Activated B cell treated with CpG ODN at 0.5 μM for 24 hours (primary cell): ENCODE data around the gene PTGFR. TPM values are rescaled to one million over a fixed set of nuclear protein-coding genes. Genes with fewer than 3 reads are reported as not detected.

Experiments used
- ATAC-seq: fragments of 200-7000 bp; cut with Tn5 transposase; one replicate; pipeline ENCODE4 v1.10.0; 2021; ENCODE audit warnings: low read depth, mild to moderate bottlenecking, moderate library complexity
- CTCF ChIA-PET: fragments of 350-600 bp; sonication (Branson Sonifier 250); formaldehyde crosslinking; loops from one replicate; lab custom pipeline; 2021; ENCODE audit warnings: antibody characterized with exemption; lab: Charles Lee
- POLR2A ChIA-PET: fragments of 350-600 bp; sonication (Branson Sonifier 250); formaldehyde crosslinking; loops from one replicate; lab custom pipeline; 2021; ENCODE audit warnings: antibody characterized with exemption; lab: Charles Lee
- DNase-seq: peaks from one replicate; pipeline ENCODE4 v3.0.0; 2022
- H3K27ac Mint-ChIP-seq: one replicate; pipeline ENCODE4 v1.8.0; 2020; ENCODE audit warnings: mixed read lengths
- H3K27me3 Mint-ChIP-seq: one replicate; pipeline ENCODE4 v1.8.0; 2021; ENCODE audit warnings: mixed read lengths
- H3K36me3 Mint-ChIP-seq: one replicate; pipeline ENCODE4 v1.8.0; 2021; ENCODE audit warnings: low read depth, mixed read lengths
- H3K4me1 Mint-ChIP-seq: one replicate; pipeline ENCODE4 v1.8.0; 2021; ENCODE audit warnings: mixed read lengths
- H3K4me3 Mint-ChIP-seq: one replicate; pipeline ENCODE4 v1.8.0; 2020; ENCODE audit warnings: mild to moderate bottlenecking, mixed read lengths
- H3K9me3 Mint-ChIP-seq: one replicate; pipeline ENCODE4 v1.8.0; 2020; ENCODE audit warnings: mixed read lengths
- CTCF ChIP-seq: fragments of 200-600 bp; IDR thresholded peaks from one replicate; pipeline ENCODE4 v1.8.0; 2022; ENCODE audit warnings: antibody characterized with exemption, mild to moderate bottlenecking
- intact Hi-C: fragments of 100-400 bp; cut with micrococcal nuclease; formaldehyde crosslinking; loops from one replicate; pipeline ENCODE4 v1.15.1; 2024
- total RNA-seq: library from RNA; stranded (reverse); gene quantifications from 2 replicates; pipeline ENCODE4 v1.2.3, GENCODE V29; 2022

Gene PTGFR
- total RNA-seq, 1 donor from 2014 or later, result not detected

- Mint-ChIP-seq H3K27me3 (no peaks in the 10 kb centered on the region), H3K4me3 (no peak overlapping the region), H3K4me1 (no peaks in the 10 kb centered on the region), H3K36me3 (no peaks in the 10 kb centered on the region), H3K27ac (no peak overlapping the region), H3K9me3 (no peaks in the 10 kb centered on the region)
- CTCF ChIA-PET, result no interaction called here
- TF ChIP-seq CTCF, result no peak
- POLR2A ChIA-PET, result no interaction called here
- ATAC-seq, result no peak
- intact Hi-C loops, result no loop called here
- no peak for DNase-seq
These were observed 22.3 kb upstream of the PTGFR start for GRCh38 chr1:78468521-78468920.

- POLR2A ChIA-PET, result no interaction called here
- H3K27ac Mint-ChIP-seq, result no peak overlapping the region
- CTCF ChIA-PET, result no interaction called here
- TF ChIP-seq CTCF, result no peak
- H3K36me3 Mint-ChIP-seq, result no peaks in the 10 kb centered on the region
- H3K4me3 Mint-ChIP-seq, result no peak overlapping the region
- no peaks in the 10 kb centered on the region for H3K4me1 Mint-ChIP-seq
- ATAC-seq (no peak), DNase-seq (no peak)
- H3K27me3 Mint-ChIP-seq, result no peaks in the 10 kb centered on the region
- H3K9me3 Mint-ChIP-seq, result no peaks in the 10 kb centered on the region
- intact Hi-C loops, result no loop called here
These were observed 21.2 kb upstream of the PTGFR start for GRCh38 chr1:78469576-78469975.

GRCh38 chr1:78471890-78472620 lies 18.7 kb upstream of the PTGFR start:
- Mint-ChIP-seq H3K9me3 (no peaks in the 10 kb centered on the region), H3K27ac (no peak overlapping the region), H3K4me1 (no peaks in the 10 kb centered on the region), H3K4me3 (no peak overlapping the region), H3K36me3 (no peaks in the 10 kb centered on the region), H3K27me3 (no peaks in the 10 kb centered on the region)
- ATAC-seq (no peak), DNase-seq (no peak)
- ChIA-PET POLR2A (no interaction called here), CTCF (no interaction called here)
- intact Hi-C loops, result no loop called here
- no peak for TF ChIP-seq CTCF

- H3K27ac Mint-ChIP-seq, result no peak overlapping the region
- CTCF ChIA-PET, result no interaction called here
- H3K36me3 Mint-ChIP-seq, result no peaks in the 10 kb centered on the region
- POLR2A ChIA-PET, result no interaction called here
- H3K9me3 Mint-ChIP-seq, result no peaks in the 10 kb centered on the region
- no peaks in the 10 kb centered on the region for H3K4me1 Mint-ChIP-seq
- no peak overlapping the region for H3K4me3 Mint-ChIP-seq
- H3K27me3 Mint-ChIP-seq, result no peaks in the 10 kb centered on the region
- DNase-seq, result no peak
- TF ChIP-seq CTCF, result no peak
- ATAC-seq, result no peak
- intact Hi-C loops, result no loop called here
These were observed 17.8 kb upstream of the PTGFR start for GRCh38 chr1:78472851-78473496.

GRCh38 chr1:78474092-78474491 lies 16.7 kb upstream of the PTGFR start:
- ChIA-PET CTCF (no interaction called here), POLR2A (no interaction called here)
- Mint-ChIP-seq H3K27me3 (no peaks in the 10 kb centered on the region), H3K9me3 (no peaks in the 10 kb centered on the region), H3K27ac (no peak overlapping the region), H3K4me1 (no peaks in the 10 kb centered on the region), H3K4me3 (no peak overlapping the region), H3K36me3 (no peaks in the 10 kb centered on the region)
- DNase-seq (no peak), ATAC-seq (no peak)
- intact Hi-C loops, result no loop called here
- no peak for TF ChIP-seq CTCF
